Hematopoietic multipotent progenitor cell treated with erythropoietin and hydrocortisone succinate and interleukin-3 and kit ligand, for 15 days (in vitro differentiated cells): ENCODE data around the gene CDH22.

ENCODE experiments used
- DNase-seq: peaks from one replicate; pipeline ENCODE4 v3.0.0-alpha.2; 2015; ENCODE audit warnings: low spot score

The CDH22 gene

GRCh38 chr20:46268131-46268614 is 40.1 kb downstream of the CDH22 start:
- no peak for DNase-seq

GRCh38 chr20:46267108-46268105 is 40.9 kb downstream of the CDH22 start:
- DNase-seq = no peak

GRCh38 chr20:46265539-46265938 is 42.8 kb downstream of the CDH22 start:
- no peak for DNase-seq

- no peak for DNase-seq
Observed at GRCh38 chr20:46264391-46265266, 43.7 kb downstream of the CDH22 start.

GRCh38 chr20:46261456-46262253 is 46.6 kb downstream of the CDH22 start:
- no peak for DNase-seq

- no peak for DNase-seq
Observed at GRCh38 chr20:46260936-46261454, 47.3 kb downstream of the CDH22 start.

GRCh38 chr20:46260480-46260879 is 47.8 kb downstream of the CDH22 start:
- DNase-seq = no peak

GRCh38 chr20:46259260-46259859 is 48.9 kb downstream of the CDH22 start:
- no peak for DNase-seq

GRCh38 chr20:46257887-46258286 is 50.4 kb downstream of the CDH22 start:
- no peak for DNase-seq

- no peak for DNase-seq
Observed at GRCh38 chr20:46256293-46256692, 52.0 kb downstream of the CDH22 start.

- DNase-seq = peak; percentile 68
Observed at GRCh38 chr20:46255440-46256104, 52.7 kb downstream of the CDH22 start.

- no peak for DNase-seq
Observed at GRCh38 chr20:46253391-46253790, 54.9 kb downstream of the CDH22 start.

GRCh38 chr20:46252352-46253091 is 55.8 kb downstream of the CDH22 start:
- no peak for DNase-seq

- no peak for DNase-seq
Observed at GRCh38 chr20:46251211-46251673, 57.1 kb downstream of the CDH22 start.

- no peak for DNase-seq
Observed at GRCh38 chr20:46250772-46251171, 57.5 kb downstream of the CDH22 start.

GRCh38 chr20:46249671-46250070 is 58.6 kb downstream of the CDH22 start:
- no peak for DNase-seq

- no peak for DNase-seq
Observed at GRCh38 chr20:46246559-46246958, 61.7 kb downstream of the CDH22 start.

- no peak for DNase-seq
Observed at GRCh38 chr20:46243707-46244628, 64.3 kb downstream of the CDH22 start.

- no peak for DNase-seq
Observed at GRCh38 chr20:46242390-46242789, 65.9 kb downstream of the CDH22 start.
